Keratinocyte (primary cell): Measurements from ENCODE around the gene FNDC8. TPM values are rescaled to one million over a fixed set of nuclear protein-coding genes. Genes with fewer than 3 reads are reported as not detected.
"Not testable (repeated sequence)": the region's sequence is repeated elsewhere in the genome, so short reads cannot be mapped to it uniquely, and the experiment has no call there.

Experiments
- DNase-seq: peaks from one replicate; pipeline ENCODE4 v3.0.0-alpha.2; 2011; ENCODE audit warnings: low read depth, missing footprints, low spot score
- FAIRE-seq: peaks from 2 replicates; lab custom pipeline; 2011; peaks lifted over from hg19 to GRCh38; lab: Jason Lieb, UNC
- H2AFZ ChIP-seq: 2 replicates; pipeline ENCODE4 v1.6.0; 2012; ENCODE audit warnings: low read length, control low read depth, inconsistent platforms; ENCODE audit not compliant: control insufficient read depth
- H3K27ac ChIP-seq: 2 replicates; pipeline ENCODE4 v1.5.1; 2011; ENCODE audit warnings: low read length; ENCODE audit not compliant: control insufficient read depth, insufficient read depth
- H3K27me3 ChIP-seq: 3 replicates; pipeline ENCODE4 v1.6.0; 2011; ENCODE audit warnings: low read length; ENCODE audit not compliant: control insufficient read depth, insufficient read depth; ENCODE audit errors: extremely low read depth
- H3K36me3 ChIP-seq, 2 experiments: 2 replicates in 1 of 2; 3 replicates in 1 of 2; pipeline ENCODE4 v1.5.1; 2011; ENCODE audit warnings: low read length in 2 of 2, mild to moderate bottlenecking in 1 of 2; ENCODE audit not compliant: control insufficient read depth in 2 of 2, insufficient read depth in 2 of 2; ENCODE audit errors: extremely low read depth in 1 of 2
- H3K4me1 ChIP-seq: 3 replicates; pipeline ENCODE4 v1.5.1; 2011; ENCODE audit warnings: low read length; ENCODE audit not compliant: control insufficient read depth, insufficient read depth; ENCODE audit errors: extremely low read depth
- H3K4me2 ChIP-seq: 3 replicates; pipeline ENCODE4 v1.6.0; 2011; ENCODE audit warnings: low read depth, low read length; ENCODE audit not compliant: control insufficient read depth, insufficient read depth; ENCODE audit errors: extremely low read depth
- H3K4me3 ChIP-seq, 3 experiments: fragments of 200-600 bp in 1 of 3; sonication (generic) in 1 of 3; 2 replicates in 2 of 3; 3 replicates in 1 of 3; pipeline ENCODE4 v1.5.1; 2011 to 2016; ENCODE audit warnings: low read length in 3 of 3, mild to moderate bottlenecking in 3 of 3, control low read depth in 2 of 3, inconsistent platforms in 1 of 3, low read depth in 1 of 3, mixed read lengths in 1 of 3, mixed run types in 1 of 3, moderate library complexity in 1 of 3; ENCODE audit not compliant: control insufficient read depth in 2 of 3, insufficient read depth in 2 of 3; ENCODE audit errors: extremely low read depth in 1 of 3
- H3K79me2 ChIP-seq: 2 replicates; pipeline ENCODE4 v1.6.0; 2012; ENCODE audit warnings: low read length; ENCODE audit not compliant: control insufficient read depth, insufficient read depth
- H3K9ac ChIP-seq: 3 replicates; pipeline ENCODE4 v1.6.0; 2011; ENCODE audit warnings: low read length; ENCODE audit not compliant: control insufficient read depth, insufficient read depth; ENCODE audit errors: extremely low read depth
- H3K9me1 ChIP-seq: 3 replicates; pipeline ENCODE4 v1.6.0; 2011; ENCODE audit warnings: low read length; ENCODE audit not compliant: control insufficient read depth, insufficient read depth; ENCODE audit errors: extremely low read depth
- H3K9me3 ChIP-seq: 2 replicates; pipeline ENCODE4 v1.5.1; 2012; ENCODE audit warnings: low read depth, low read length; ENCODE audit not compliant: control insufficient read depth
- H4K20me1 ChIP-seq: 3 replicates; pipeline ENCODE4 v1.6.0; 2011; ENCODE audit warnings: low read length; ENCODE audit not compliant: control insufficient read depth, insufficient read depth; ENCODE audit errors: extremely low read depth
- CTCF ChIP-seq, 3 experiments: IDR thresholded peaks in 1 of 3; conservative IDR thresholded peaks in 1 of 3; optimal IDR thresholded peaks in 1 of 3; 2 replicates in 2 of 3; 3 replicates in 1 of 3; pipeline versions ENCODE3 to v1.5.1; 2011; ENCODE audit warnings: low read length in 3 of 3, mild to moderate bottlenecking in 3 of 3, moderate library complexity in 2 of 3, control low read depth in 1 of 3, inconsistent platforms in 1 of 3; ENCODE audit not compliant: insufficient read depth in 2 of 3; ENCODE audit errors: extremely low read depth in 1 of 3
- EZH2 ChIP-seq: IDR thresholded peaks from one replicate; pipeline ENCODE4 v1.6.1; 2012; ENCODE audit warnings: inconsistent platforms, mild to moderate bottlenecking, low read length, moderate library complexity
- dilution Hi-C: fragments of 300-500 bp; cut with MboI; formaldehyde crosslinking; loops from one replicate; pipeline ENCODE4 v1.7.0; 2020; ENCODE audit warnings: low sequenced_read_pairs; ENCODE audit not compliant: extremely low pct_ligation_motif_present
- polyA plus RNA-seq, 5 experiments: library from polyadenylated mRNA; depleted of rRNA in 3 of 5; stranded (reverse) in 3 of 5; stranded (forward) in 1 of 5; unstranded in 1 of 5; fragments of >200 nt; gene quantifications; 1 replicate in 1 of 5; 2 replicates in 3 of 5; 3 replicates in 1 of 5; pipeline versions ENCODE4 v1.2.1 to v1.2.3, GENCODE V29; 2011 to 2012; ENCODE audit warnings: missing spikeins in 2 of 5, low read depth in 1 of 5, low replicate concordance in 1 of 5

The FNDC8 gene
- polyA plus RNA-seq, 1 donor (not counting 4 experiments of a cell fraction or from before 2014, with no cell fraction given), result not detected

GRCh38 chr17:35171834-35172233 is 50.4 kb downstream of the FNDC8 start:
- Histone ChIP-seq H3K36me3 (no peaks in the 10 kb centered on the region), H4K20me1 (no peaks in the 10 kb centered on the region), H3K27ac (no peak overlapping the region), H3K79me2 (no peaks in the 10 kb centered on the region), H3K27me3 (peaks cover 4% of the 10 kb centered on the region), H3K9me1 (no peaks in the 10 kb centered on the region), H3K9ac (no peak overlapping the region), H3K4me3 (no peak overlapping the region), H3K4me1 (peaks cover 8% of the 10 kb centered on the region), H2AFZ (no peak overlapping the region), H3K9me3 (no peaks in the 10 kb centered on the region), H3K4me2 (no peak overlapping the region)
- no peak for FAIRE-seq
- no peak for TF ChIP-seq CTCF (optimal IDR thresholded peaks at IDR 0.05 in 1 of 3, IDR thresholded peaks at IDR 0.05 in 1 of 3, conservative IDR thresholded peaks at IDR 0.05 in 1 of 3; ENCODE audit: extremely low read depth in 1 of 3, insufficient read depth in 2 of 3, low read length in 3 of 3)
- no peak for TF ChIP-seq EZH2
- DNase-seq, result no peak
- dilution Hi-C loops, result no loop called here

DNA sequence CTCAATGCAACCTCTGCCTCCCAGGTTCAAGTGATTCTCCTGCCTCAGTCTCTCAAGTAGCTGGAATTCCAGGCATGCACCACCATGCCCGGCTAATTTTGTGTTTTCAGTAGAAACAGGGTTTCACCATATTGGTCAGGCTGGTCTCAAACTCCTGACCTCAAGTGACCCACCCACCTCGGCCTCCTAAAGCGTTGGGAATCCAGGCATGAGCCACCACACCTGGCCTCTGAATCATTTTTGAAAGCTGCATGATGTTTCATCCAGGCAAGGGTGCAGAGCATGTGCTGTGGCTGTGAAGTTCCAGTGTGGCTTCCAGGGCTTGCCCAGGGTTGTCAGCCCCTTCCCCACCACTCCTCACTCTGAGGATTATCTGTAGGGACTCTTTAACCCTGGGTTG is 50.9 kb downstream of the FNDC8 start:
- H2AFZ ChIP-seq, H4K20me1 ChIP-seq, H3K27ac ChIP-seq, H3K79me2 ChIP-seq, DNase-seq, FAIRE-seq, H3K9me1 ChIP-seq, H3K9ac ChIP-seq, H3K4me1 ChIP-seq, dilution Hi-C loops, H3K4me2 ChIP-seq, H3K36me3 ChIP-seq, H3K9me3 ChIP-seq, H3K4me3 ChIP-seq, H3K27me3 ChIP-seq: not testable (repeated sequence)

DNA sequence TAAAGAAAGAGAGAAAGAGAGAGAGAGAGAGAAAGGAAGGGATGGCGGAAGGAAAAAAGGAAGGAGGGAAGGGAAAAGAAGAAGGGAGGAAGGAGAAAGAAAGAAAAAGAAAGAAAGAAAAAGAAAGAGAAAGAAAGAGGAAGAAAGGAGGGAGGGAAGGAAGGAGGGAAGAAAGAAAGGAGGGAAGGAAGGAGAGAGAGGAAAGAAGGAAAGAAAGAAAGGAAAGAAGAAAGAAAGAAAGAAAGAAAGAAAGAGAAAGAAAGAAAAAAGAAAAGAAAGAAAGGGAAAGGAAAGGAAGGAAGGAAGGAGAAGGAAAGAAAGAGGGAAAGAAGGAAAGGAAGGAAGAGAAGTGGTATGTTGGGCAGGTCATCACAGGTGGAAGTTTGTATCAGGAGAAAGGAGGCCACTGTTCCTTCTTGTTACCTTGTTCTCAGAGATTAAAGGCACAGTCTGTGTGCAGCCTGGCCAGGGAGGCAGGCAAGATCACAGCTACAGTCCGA is 53.5 kb downstream of the FNDC8 start:
- TF ChIP-seq EZH2, result no peak
- TF ChIP-seq CTCF (optimal IDR thresholded peaks at IDR 0.05 in 1 of 3, IDR thresholded peaks at IDR 0.05 in 1 of 3, conservative IDR thresholded peaks at IDR 0.05 in 1 of 3; ENCODE audit: extremely low read depth in 1 of 3, insufficient read depth in 2 of 3, low read length in 3 of 3), result no peak
- H3K4me2 ChIP-seq, result no peak overlapping the region
- no peak overlapping the region for H2AFZ ChIP-seq
- no peaks in the 10 kb centered on the region for H3K36me3 ChIP-seq
- H3K27ac ChIP-seq, result no peak overlapping the region
- H3K4me3 ChIP-seq, result no peak overlapping the region
- H3K4me1 ChIP-seq, result no peaks in the 10 kb centered on the region
- H3K9me3 ChIP-seq, result no peaks in the 10 kb centered on the region
- no peaks in the 10 kb centered on the region for H4K20me1 ChIP-seq
- dilution Hi-C loops, result no loop called here
- H3K27me3 ChIP-seq, result peaks cover 4% of the 10 kb centered on the region
- FAIRE-seq, result no peak
- no peak for DNase-seq
- H3K9me1 ChIP-seq, result no peaks in the 10 kb centered on the region
- no peak overlapping the region for H3K9ac ChIP-seq
- no peaks in the 10 kb centered on the region for H3K79me2 ChIP-seq
